ENCODE results near the gene SERP2.

- no peak for TF ChIP-seq POLR2AphosphoS5 (IDR thresholded peaks at IDR 0.05)
- TF ChIP-seq POLR2A (IDR thresholded peaks at IDR 0.05) = no peak
- no peak for TF ChIP-seq CTCF (IDR thresholded peaks at IDR 0.05)
- no peak for TF ChIP-seq EP300 (IDR thresholded peaks at IDR 0.05)
Observed at GRCh38 chr13:44364345-44365000, 9.2 kb upstream of the SERP2 start.
